SK-MEL-5 (cell line): Measurements from ENCODE around the gene CAP1. TPM values are rescaled to one million over a fixed set of nuclear protein-coding genes. Genes with fewer than 3 reads are reported as not detected.
"Not testable (repeated sequence)": the region's sequence is repeated elsewhere in the genome, so short reads cannot be mapped to it uniquely, and the experiment has no call there.

Experiments
- DNase-seq: peaks from one replicate; pipeline ENCODE4 v3.0.0-alpha.2; 2016; ENCODE audit warnings: low read depth, low spot score
- in situ Hi-C: cut with HindIII; loops from 2 replicates; pipeline ENCODE4 v1.10.0; 2016; ENCODE audit warnings: low sequenced_read_pairs, high pct_unique_total_duplicates, low pct_unique_long_range_greater_than_20kb
- total RNA-seq: library from RNA; depleted of rRNA; stranded (reverse); fragments of >200 nt; shearing (Covaris generic); gene quantifications from 2 replicates; pipeline ENCODE4 v1.2.3, GENCODE V29; 2014

The CAP1 gene
- total RNA-seq, 1 experiment from 2014 or later: 314 TPM

GRCh38 chr1:40078512-40079333, 38.2 kb downstream of the CAP1 start:
- DNase-seq: peak; percentile 79
- in situ Hi-C loops: no loop called here

- in situ Hi-C loops: no loop called here
- no peak for DNase-seq
Observed at GRCh38 chr1:40079774-40080400, 39.4 kb downstream of the CAP1 start.

GRCh38 chr1:40081871-40082270, 41.3 kb downstream of the CAP1 start:
- no peak for DNase-seq
- in situ Hi-C loops: no loop called here

GRCh38 chr1:40084750-40085149, 44.2 kb downstream of the CAP1 start:
- peak; percentile 68 for DNase-seq
- in situ Hi-C loops: not testable (repeated sequence)

GRCh38 chr1:40090652-40091355, 50.3 kb downstream of the CAP1 start:
- in situ Hi-C loops: no loop called here

GRCh38 chr1:40092241-40092640, 51.7 kb downstream of the CAP1 start:
- in situ Hi-C loops: no loop called here
- DNase-seq: no peak

More at GRCh38 chr1:40090652-40091355, 50.3 kb downstream of the CAP1 start:
- no peak for DNase-seq

- no peak for DNase-seq
Observed at GRCh38 chr1:40092706-40093639, 52.4 kb downstream of the CAP1 start.

GRCh38 chr1:40094466-40095110, 54.1 kb downstream of the CAP1 start:
- in situ Hi-C loops: no loop called here
- no peak for DNase-seq

More at GRCh38 chr1:40092706-40093639, 52.4 kb downstream of the CAP1 start:
- in situ Hi-C loops: no loop called here

- no peak for DNase-seq
- in situ Hi-C loops: no loop called here
Observed at GRCh38 chr1:40095806-40096205, 55.3 kb downstream of the CAP1 start.

- in situ Hi-C loops: no loop called here
- DNase-seq: no peak
Observed at GRCh38 chr1:40096646-40096976, 56.1 kb downstream of the CAP1 start.

GRCh38 chr1:40096977-40097782, 56.7 kb downstream of the CAP1 start, which contains the start of gene PPT1:
Gene PPT1 (minus strand): TSS chr1:40097252. CDS start chr1:40097238, 14 bp downstream.
- DNase-seq: peak; percentile 70
- in situ Hi-C loops: no loop called here

GRCh38 chr1:40102038-40102437, 61.5 kb downstream of the CAP1 start:
- DNase-seq: no peak
- in situ Hi-C loops: no loop called here

- no peak for DNase-seq
- in situ Hi-C loops: no loop called here
Observed at GRCh38 chr1:40102896-40103295, 62.4 kb downstream of the CAP1 start.

GRCh38 chr1:40105028-40105427, 64.5 kb downstream of the CAP1 start:
- in situ Hi-C loops: no loop called here

GRCh38 chr1:40107290-40107959, 66.9 kb downstream of the CAP1 start:
- DNase-seq: no peak
- in situ Hi-C loops: no loop called here

More at GRCh38 chr1:40105028-40105427, 64.5 kb downstream of the CAP1 start:
- no peak for DNase-seq

GRCh38 chr1:40110389-40110788, 69.9 kb downstream of the CAP1 start:
- in situ Hi-C loops: no loop called here
- no peak for DNase-seq
